Adrenal gland (tissue), 12 donors: ENCODE data around the gene AGPAT2. TPM values are rescaled to one million over a fixed set of nuclear protein-coding genes. Genes with fewer than 3 reads are reported as not detected.

Source experiments
- DNase-seq, 7 donors: peaks; one replicate each; pipeline ENCODE4 v3.0.0-alpha.2; 2019 to 2020
- H3K27ac ChIP-seq, 5 donors: fragments of 200-600 bp; sonication (generic) in 4 of 5; 1 replicate in 3 of 5; 2 replicates in 2 of 5; pipeline versions ENCODE4 v1.5.1 to v1.8.0; 2016 to 2020; ENCODE audit warnings: mild to moderate bottlenecking in 1 of 5
- H3K27me3 ChIP-seq: fragments of 200-600 bp; 2 replicates; pipeline ENCODE4 v1.8.0; 2021
- H3K36me3 ChIP-seq, 2 donors: fragments of 200-600 bp; replicated peaks in 1 of 2; 1 replicate in 1 of 2; 2 replicates in 1 of 2; pipeline versions ENCODE4 v1.5.1 to v1.8.0; 2018 to 2022
- H3K4me1 ChIP-seq, 2 donors: fragments of 200-600 bp; replicated peaks in 1 of 2; 1 replicate in 1 of 2; 2 replicates in 1 of 2; pipeline versions ENCODE4 v1.5.1 to v1.8.0; 2018 to 2021
- H3K4me3 ChIP-seq, 4 donors: fragments of 200-600 bp; sonication (generic) in 3 of 4; one replicate each; pipeline ENCODE4 v1.5.1; 2016 to 2018
- H3K9me3 ChIP-seq, 3 donors: fragments of 200-600 bp; sonication (generic) in 1 of 3; replicated peaks in 1 of 3; 1 replicate in 2 of 3; 2 replicates in 1 of 3; pipeline versions ENCODE4 v1.5.1 to v1.8.0; 2016 to 2021
- CTCF ChIP-seq, 6 experiments: fragments of 450-650 bp in 4 of 6; fragments of 200-600 bp in 2 of 6; sonication (generic) in 1 of 6; IDR thresholded peaks; 1 replicate in 5 of 6; 2 replicates in 1 of 6; pipeline versions ENCODE4 v1.5.1 to v1.8.0; 2016 to 2021; ENCODE audit warnings: antibody characterized with exemption in 6 of 6, mild to moderate bottlenecking in 2 of 6, moderate library complexity in 1 of 6
- POLR2A ChIP-seq, 2 donors: fragments of 450-650 bp; IDR thresholded peaks; one replicate each; pipeline ENCODE4 v1.6.1; 2017; ENCODE audit warnings: antibody characterized with exemption in 2 of 2, mild to moderate bottlenecking in 2 of 2, moderate library complexity in 1 of 2
- WGBS, 4 donors: extraction: QIAGEN DNeasy Blood & Tissue Kit in 2 of 4; methylation state at CpG; one replicate each; pipeline versions ENCODE4 v1.1.5 to v1.1.7; 2013 to 2017; 5-methylcytosine and 5-hydroxymethylcytosine counted together
- intact Hi-C, 2 donors: fragments of 100-400 bp; cut with DNase I; formaldehyde crosslinking; loops; one replicate each; pipeline versions ENCODE4 v1.14.1 to v1.15.0; 2022 to 2023
- polyA plus RNA-seq, 3 donors: library from polyadenylated mRNA; stranded (reverse); fragments of 200-250 nt in 2 of 3; fragments of 350-450 nt in 1 of 3; fragmentation: Illumina TruSeq in 1 of 3; extraction: RNeasy Lipid Tissue Mini Kit (QIAGEN cat#74804) in 1 of 3; gene quantifications; one replicate each; pipeline ENCODE4 v1.2.3, GENCODE V29; 2013 to 2014
- total RNA-seq, 9 donors: library from RNA; depleted of rRNA in 4 of 9; stranded (reverse); fragments of >200 nt in 4 of 9; fragments of 120-200 nt in 1 of 9; fragmentation: NEBNext Ultra II Directional in 1 of 9; extraction: Animal tissue kit (Norgen Biotek cat#: 25700) in 1 of 9; gene quantifications; one replicate each; pipeline versions ENCODE4 v1.1.0 to v1.2.4, GENCODE V29; 2013 to 2023
- donor health status: healthy with polysubstance abuse.
- donor health status: Bipolar disorder and iron deficiency.
- donor health status: DM: yes; HTN: yes; CAD: no.
- donor health status: DM: no; HTN: no; CAD: no.
- donor health status: DM: no; HTN: no; CAD: no.
- donor health status: DM: yes; HTN: yes; CAD: no.

The AGPAT2 gene
- total and polyA plus RNA-seq, 12 donors = 6.4 to 274 (median 48.0) TPM

GRCh38 chr9:136650648-136651047, 36.6 kb downstream of the AGPAT2 start:
- Histone ChIP-seq H3K4me1 (peaks cover 0 to 13% of the 10 kb centered on the region in 2 donors), H3K9me3 (no peaks in the 10 kb centered on the region), H3K36me3 (no peaks in the 10 kb centered on the region), H3K4me3 (no peak overlapping the region), H3K27ac (no peak overlapping the region), H3K27me3 (peaks cover 3% of the 10 kb centered on the region)
- no peak for TF ChIP-seq CTCF (IDR thresholded peaks at IDR 0.05)
- no peak for TF ChIP-seq POLR2A (IDR thresholded peaks at IDR 0.05)
- WGBS, 4 donors = 79 to 89% (median 88%) methylated on average over 10 of the region's 10 CpGs
- DNase-seq = no peak
- intact Hi-C loops = no loop called here

- WGBS, 4 donors = 88 to 95% (median 90%) methylated on average over 8 of the region's 8 CpGs
- Histone ChIP-seq H3K27me3 (peaks cover 4% of the 10 kb centered on the region), H3K9me3 (no peaks in the 10 kb centered on the region), H3K4me3 (no peak overlapping the region), H3K36me3 (no peaks in the 10 kb centered on the region), H3K27ac (no peak overlapping the region), H3K4me1 (peaks cover 0 to 13% of the 10 kb centered on the region in 2 donors)
- intact Hi-C loops = no loop called here
- no peak for DNase-seq
- TF ChIP-seq POLR2A (IDR thresholded peaks at IDR 0.05) (no peak), CTCF (IDR thresholded peaks at IDR 0.05) (no peak)
Measured at GRCh38 chr9:136650021-136650420, 37.2 kb downstream of the AGPAT2 start.

GRCh38 chr9:136648751-136649150, 38.5 kb downstream of the AGPAT2 start:
- Histone ChIP-seq H3K27ac (peak overlapping the region in 3 of 5 donors; percentile 9 to 73 (median 32)), H3K36me3 (no peaks in the 10 kb centered on the region), H3K4me3 (no peak overlapping the region), H3K4me1 (peaks cover 5 to 22% of the 10 kb centered on the region in 2 donors), H3K27me3 (peaks cover 4% of the 10 kb centered on the region), H3K9me3 (no peaks in the 10 kb centered on the region)
- no peak for TF ChIP-seq CTCF (IDR thresholded peaks at IDR 0.05)
- TF ChIP-seq POLR2A (IDR thresholded peaks at IDR 0.05) = peak in 1 of 2 donors; percentile 11
- 48 to 71% (median 57%) methylated on average over 3 to 16 of the region's 16 CpGs for WGBS, 4 donors
- intact Hi-C loops = no loop called here
- peak in 6 of 7 donors; percentile 45 to 83 (median 68) for DNase-seq

GRCh38 chr9:136646827-136647711, 40.2 kb downstream of the AGPAT2 start:
- H3K27me3 ChIP-seq = peaks cover 4% of the 10 kb centered on the region
- H3K4me1 ChIP-seq = peaks cover 5 to 22% of the 10 kb centered on the region in 2 donors
- DNase-seq = peak in 1 of 7 donors; percentile 11
- no peaks in the 10 kb centered on the region for H3K36me3 ChIP-seq
- no peak for TF ChIP-seq POLR2A (IDR thresholded peaks at IDR 0.05)
- 69 to 78% (median 77%) methylated on average over 16 to 29 of the region's 29 CpGs for WGBS, 4 donors
- H3K9me3 ChIP-seq = no peaks in the 10 kb centered on the region
- H3K4me3 ChIP-seq = peak overlapping the region in 1 of 4 donors; percentile 32
- intact Hi-C loops = no loop called here
- H3K27ac ChIP-seq = peak overlapping the region in 2 of 5 donors; percentile 73 to 90
